Nephron progenitor cell (in vitro differentiated cells): ENCODE data around the gene ALDH1L1.

ENCODE experiments used
- DNase-seq: peaks from one replicate; pipeline ENCODE4 v3.0.0; 2021
- H3K27ac Mint-ChIP-seq: 2 replicates; pipeline ENCODE4 v1.8.0; 2021; ENCODE audit warnings: mild to moderate bottlenecking, moderate library complexity, mixed read lengths
- H3K27me3 Mint-ChIP-seq: 2 replicates; pipeline ENCODE4 v1.8.0; 2021; ENCODE audit warnings: mild to moderate bottlenecking, low read depth, mixed read lengths; ENCODE audit not compliant: poor library complexity
- H3K36me3 Mint-ChIP-seq: 2 replicates; pipeline ENCODE4 v1.8.0; 2021; ENCODE audit warnings: low read depth, mixed read lengths
- H3K4me1 Mint-ChIP-seq: 2 replicates; pipeline ENCODE4 v1.8.0; 2021; ENCODE audit warnings: mixed read lengths
- H3K4me3 Mint-ChIP-seq: 2 replicates; pipeline ENCODE4 v1.8.0; 2021; ENCODE audit warnings: mild to moderate bottlenecking, moderate library complexity, mixed read lengths
- H3K9me3 Mint-ChIP-seq: 2 replicates; pipeline ENCODE4 v1.8.0; 2021; ENCODE audit warnings: mild to moderate bottlenecking, moderate library complexity, mixed read lengths
- CTCF ChIP-seq: fragments of 200-600 bp; sonication (generic); IDR thresholded peaks from 2 replicates; pipeline ENCODE4 v1.5.0; 2021; ENCODE audit warnings: antibody characterized with exemption

Gene ALDH1L1

GRCh38 chr3:126155819-126156218 lies 24.6 kb downstream of the ALDH1L1 start:
- Mint-ChIP-seq H3K4me1 (peaks cover 24% of the 10 kb centered on the region), H3K9me3 (no peaks in the 10 kb centered on the region), H3K4me3 (no peak overlapping the region), H3K36me3 (no peaks in the 10 kb centered on the region), H3K27me3 (peaks cover 5% of the 10 kb centered on the region), H3K27ac (no peak overlapping the region)
- TF ChIP-seq CTCF, result no peak
- DNase-seq, result no peak

GRCh38 chr3:126155280-126155640 lies 25.1 kb downstream of the ALDH1L1 start:
- Mint-ChIP-seq H3K4me3 (no peak overlapping the region), H3K4me1 (peaks cover 23% of the 10 kb centered on the region), H3K27me3 (peaks cover 8% of the 10 kb centered on the region), H3K27ac (no peak overlapping the region), H3K36me3 (no peaks in the 10 kb centered on the region), H3K9me3 (no peaks in the 10 kb centered on the region)
- DNase-seq, result no peak
- TF ChIP-seq CTCF, result no peak

GRCh38 chr3:126154391-126155279 lies 25.8 kb downstream of the ALDH1L1 start:
- Mint-ChIP-seq H3K9me3 (no peaks in the 10 kb centered on the region), H3K4me1 (peaks cover 17% of the 10 kb centered on the region), H3K36me3 (no peaks in the 10 kb centered on the region), H3K27me3 (peaks cover 4% of the 10 kb centered on the region), H3K4me3 (no peak overlapping the region), H3K27ac (no peak overlapping the region)
- DNase-seq, result no peak
- no peak for TF ChIP-seq CTCF

GRCh38 chr3:126153695-126154360 lies 26.6 kb downstream of the ALDH1L1 start:
- peaks cover 4% of the 10 kb centered on the region for H3K27me3 Mint-ChIP-seq

GRCh38 chr3:126152901-126153694 lies 27.3 kb downstream of the ALDH1L1 start:
- no peaks in the 10 kb centered on the region for H3K36me3 Mint-ChIP-seq
- H3K4me1 Mint-ChIP-seq, result peaks cover 1% of the 10 kb centered on the region
- H3K4me3 Mint-ChIP-seq, result no peak overlapping the region
- no peaks in the 10 kb centered on the region for H3K9me3 Mint-ChIP-seq
- no peak for TF ChIP-seq CTCF
- DNase-seq, result no peak
- peaks cover 4% of the 10 kb centered on the region for H3K27me3 Mint-ChIP-seq
- no peak overlapping the region for H3K27ac Mint-ChIP-seq

More at GRCh38 chr3:126153695-126154360, 26.6 kb downstream of the ALDH1L1 start:
- no peaks in the 10 kb centered on the region for H3K9me3 Mint-ChIP-seq
- DNase-seq, result no peak
- no peak for TF ChIP-seq CTCF
- no peaks in the 10 kb centered on the region for H3K36me3 Mint-ChIP-seq
- H3K4me3 Mint-ChIP-seq, result no peak overlapping the region
- peaks cover 9% of the 10 kb centered on the region for H3K4me1 Mint-ChIP-seq
- no peak overlapping the region for H3K27ac Mint-ChIP-seq
